Activated T-helper 1 cell treated with anti-CD3 and anti-CD28 coated beads, Interleukin-12 subunit alpha, Interleukin-12 subunit beta, Interleukin-2, Interleukin-4 antibody, amounts not matched to agents 30 ng/mL and 10 ng/mL and 1 ng/mL, durations not matched to agents 14 hours and 24 hours and 36 hours (primary cell): ENCODE results near the gene DOCK4. TPM values are rescaled to one million over a fixed set of nuclear protein-coding genes. Genes with fewer than 3 reads are reported as not detected.

Experiments used
- DNase-seq: peaks from one replicate; pipeline ENCODE4 v3.0.0; 2021; ENCODE audit warnings: low spot score
- H3K27ac Mint-ChIP-seq: one replicate; pipeline ENCODE4 v1.8.0; 2021; ENCODE audit warnings: mild to moderate bottlenecking, mixed read lengths
- H3K27me3 Mint-ChIP-seq: one replicate; pipeline ENCODE4 v1.8.0; 2022; ENCODE audit warnings: mild to moderate bottlenecking, moderate library complexity, mixed read lengths; ENCODE audit not compliant: insufficient read depth
- H3K36me3 Mint-ChIP-seq: one replicate; pipeline ENCODE4 v1.8.0; 2021; ENCODE audit warnings: low read depth, mixed read lengths
- H3K4me1 Mint-ChIP-seq: one replicate; pipeline ENCODE4 v1.8.0; 2021; ENCODE audit warnings: low read depth, mixed read lengths
- H3K4me3 Mint-ChIP-seq: one replicate; pipeline ENCODE4 v1.8.0; 2021; ENCODE audit warnings: mild to moderate bottlenecking, moderate library complexity, mixed read lengths
- H3K9me3 Mint-ChIP-seq: one replicate; pipeline ENCODE4 v1.8.0; 2021; ENCODE audit warnings: mixed read lengths
- intact Hi-C: fragments of 100-400 bp; cut with micrococcal nuclease; formaldehyde crosslinking; loops from one replicate; pipeline ENCODE4 v1.15.1; 2024
- total RNA-seq: library from RNA; stranded (reverse); gene quantifications from 2 replicates; pipeline ENCODE4 v1.2.3, GENCODE V29; 2022

Gene DOCK4
- total RNA-seq, 1 donor from 2014 or later: 0.31 TPM

DNA sequence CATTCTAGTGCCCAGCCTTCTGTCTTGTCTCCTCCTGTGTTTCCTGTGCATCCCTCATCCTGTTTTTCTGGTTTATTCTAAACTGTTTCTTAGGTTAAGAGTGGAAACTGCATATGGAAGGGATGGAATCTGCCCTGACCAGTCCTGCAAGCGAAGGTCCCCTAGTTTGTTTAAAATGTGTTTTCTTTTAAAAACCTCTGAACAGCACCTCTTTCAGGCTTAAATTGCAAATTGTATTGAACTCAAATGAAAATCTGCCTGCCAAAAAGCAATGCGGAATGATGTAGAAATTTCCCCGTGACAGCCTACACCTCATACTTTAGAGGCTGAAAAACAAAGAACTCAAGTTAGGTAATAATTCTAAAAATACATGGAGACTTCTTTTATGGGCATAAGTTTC is 421.1 kb downstream of the DOCK4 start:
- no peak for DNase-seq
- no peak overlapping the region for H3K4me3 Mint-ChIP-seq
- H3K9me3 Mint-ChIP-seq: no peaks in the 10 kb centered on the region
- no peaks in the 10 kb centered on the region for H3K36me3 Mint-ChIP-seq
- intact Hi-C loops: no loop called here
- no peak overlapping the region for H3K27ac Mint-ChIP-seq
- H3K4me1 Mint-ChIP-seq: no peaks in the 10 kb centered on the region
- H3K27me3 Mint-ChIP-seq: no peaks in the 10 kb centered on the region

DNA sequence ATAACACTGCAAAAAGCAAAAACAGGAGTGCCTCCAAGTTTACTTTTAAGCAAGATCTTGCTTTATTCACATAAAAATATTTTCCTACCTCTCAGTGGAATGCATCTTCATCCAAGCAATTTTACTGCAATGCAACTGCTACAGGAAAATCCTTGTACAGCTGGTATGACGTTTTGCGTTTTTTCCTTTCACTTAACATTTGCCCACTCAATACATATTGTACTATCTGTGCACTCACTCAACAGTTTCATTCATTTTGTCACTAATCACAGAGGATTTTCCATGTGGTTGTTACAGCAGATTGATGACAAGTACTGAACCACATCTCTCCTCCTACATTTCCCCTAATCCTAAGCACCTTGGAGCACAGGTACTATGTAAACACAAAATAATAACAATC is 421.9 kb downstream of the DOCK4 start:
- intact Hi-C loops: no loop called here
- Mint-ChIP-seq H3K4me1 (no peaks in the 10 kb centered on the region), H3K36me3 (no peaks in the 10 kb centered on the region), H3K9me3 (no peaks in the 10 kb centered on the region), H3K27ac (no peak overlapping the region), H3K4me3 (no peak overlapping the region), H3K27me3 (no peaks in the 10 kb centered on the region)
- no peak for DNase-seq

DNA sequence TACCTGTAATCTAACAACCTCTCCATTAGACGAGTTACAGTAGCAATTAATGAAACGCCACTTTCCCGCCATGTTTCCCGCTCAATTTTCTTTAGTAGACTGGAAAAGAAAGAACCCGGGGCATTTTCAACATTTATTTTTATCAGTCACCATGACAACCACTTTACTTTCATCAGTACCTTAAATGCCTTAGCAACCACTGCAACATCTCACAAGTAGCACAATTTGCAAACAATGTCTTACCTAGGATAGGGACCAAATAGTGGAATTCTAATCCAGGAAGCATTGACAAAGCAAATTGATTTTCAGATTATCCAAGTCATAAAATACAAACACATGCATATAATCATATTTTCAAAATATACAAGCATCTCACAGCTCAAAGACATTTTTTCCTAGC is 422.3 kb downstream of the DOCK4 start:
- DNase-seq: no peak
- no peak overlapping the region for H3K27ac Mint-ChIP-seq
- no peaks in the 10 kb centered on the region for H3K27me3 Mint-ChIP-seq
- intact Hi-C loops: no loop called here
- H3K9me3 Mint-ChIP-seq: no peaks in the 10 kb centered on the region
- no peak overlapping the region for H3K4me3 Mint-ChIP-seq
- H3K4me1 Mint-ChIP-seq: no peaks in the 10 kb centered on the region
- no peaks in the 10 kb centered on the region for H3K36me3 Mint-ChIP-seq

DNA sequence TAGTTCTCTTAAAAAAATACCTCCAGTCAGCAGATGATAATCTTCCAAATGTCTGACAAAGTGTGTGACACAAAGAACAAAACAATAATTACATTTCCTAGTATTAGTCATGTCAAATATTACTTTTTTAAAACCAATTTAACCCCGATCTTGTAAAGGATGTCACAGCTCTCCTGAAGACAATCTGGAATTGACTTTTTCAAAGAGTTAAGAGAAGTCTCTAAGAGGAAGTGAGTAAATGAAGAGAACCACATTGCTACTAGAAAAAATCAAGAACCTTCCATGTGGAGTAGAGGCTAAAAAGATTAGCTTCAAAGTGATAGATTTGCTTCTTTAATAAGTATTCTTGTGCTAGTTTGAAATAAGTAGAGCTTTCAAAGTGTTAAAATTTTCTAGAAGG is 425.7 kb downstream of the DOCK4 start:
- H3K9me3 Mint-ChIP-seq: no peaks in the 10 kb centered on the region
- no peaks in the 10 kb centered on the region for H3K27me3 Mint-ChIP-seq
- H3K4me1 Mint-ChIP-seq: no peaks in the 10 kb centered on the region
- intact Hi-C loops: no loop called here
- H3K27ac Mint-ChIP-seq: no peak overlapping the region
- H3K36me3 Mint-ChIP-seq: no peaks in the 10 kb centered on the region
- no peak for DNase-seq
- no peak overlapping the region for H3K4me3 Mint-ChIP-seq

DNA sequence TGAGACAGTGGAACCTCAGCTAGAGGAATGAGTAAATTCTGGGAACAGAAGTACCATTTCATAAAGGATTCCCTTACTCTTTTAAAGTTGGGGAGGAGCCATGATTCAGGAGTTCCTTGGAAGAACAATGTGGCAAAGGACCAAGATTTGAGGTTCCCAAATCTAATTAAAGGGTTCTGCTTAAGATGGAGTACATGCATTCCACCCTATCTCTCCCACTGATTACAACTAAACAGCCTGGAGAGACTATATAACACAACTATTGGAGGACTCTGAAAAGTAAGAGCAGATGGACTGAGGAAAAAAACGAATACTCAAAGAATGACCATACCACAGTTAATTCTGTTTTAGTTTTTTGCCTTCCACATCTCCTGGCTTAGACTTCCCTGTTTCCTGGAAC is 431.0 kb downstream of the DOCK4 start:
- H3K9me3 Mint-ChIP-seq: no peaks in the 10 kb centered on the region

DNA sequence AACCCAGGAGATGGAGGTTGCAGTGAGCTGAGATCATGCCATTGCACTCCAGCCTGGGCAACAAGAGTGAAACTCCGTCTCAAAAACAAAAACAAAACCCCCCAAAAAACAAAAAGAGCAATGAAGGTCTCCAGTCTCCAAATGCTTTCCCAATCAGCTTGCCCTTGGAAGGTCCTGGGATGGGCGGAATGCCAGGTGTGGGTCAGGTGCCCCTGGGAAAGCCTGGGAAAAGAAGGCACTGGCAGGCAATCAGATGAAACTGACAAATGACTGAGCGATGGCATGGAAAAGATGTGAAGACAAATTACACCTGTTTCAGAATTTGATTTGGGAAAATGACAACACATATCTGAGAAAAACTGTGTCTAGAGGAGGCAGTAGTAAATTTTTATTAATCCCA is 433.5 kb downstream of the DOCK4 start:
- intact Hi-C loops: no loop called here
- Mint-ChIP-seq H3K4me3 (no peak overlapping the region), H3K4me1 (no peaks in the 10 kb centered on the region), H3K27ac (no peak overlapping the region), H3K36me3 (no peaks in the 10 kb centered on the region), H3K27me3 (no peaks in the 10 kb centered on the region), H3K9me3 (no peaks in the 10 kb centered on the region)
- DNase-seq: no peak

More for the DNA sequence above, 431.0 kb downstream of the DOCK4 start:
- H3K27ac Mint-ChIP-seq: no peak overlapping the region
- H3K4me3 Mint-ChIP-seq: no peak overlapping the region
- no peaks in the 10 kb centered on the region for H3K27me3 Mint-ChIP-seq
- intact Hi-C loops: no loop called here
- H3K36me3 Mint-ChIP-seq: no peaks in the 10 kb centered on the region
- no peak for DNase-seq
- H3K4me1 Mint-ChIP-seq: no peaks in the 10 kb centered on the region

DNA sequence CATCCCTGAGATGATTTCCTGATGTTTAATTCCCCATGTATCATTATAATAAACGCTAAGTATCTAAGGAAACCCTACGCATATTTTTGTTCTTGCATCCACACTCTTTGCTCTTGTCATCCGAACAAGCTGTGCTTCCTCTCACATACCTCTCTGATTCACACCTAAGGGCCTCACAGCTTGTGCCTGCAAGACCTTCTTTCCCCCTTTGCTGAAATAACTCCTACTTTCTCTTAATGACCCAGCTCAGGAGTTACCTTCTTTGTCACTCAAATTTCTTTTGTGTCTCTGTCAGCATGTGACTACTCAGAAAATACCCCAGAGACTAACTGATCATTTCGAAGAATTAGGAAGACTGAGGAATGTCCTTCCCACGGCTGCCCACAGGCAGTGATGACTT is 434.6 kb downstream of the DOCK4 start:
- DNase-seq: no peak
- intact Hi-C loops: no loop called here
- no peaks in the 10 kb centered on the region for H3K4me1 Mint-ChIP-seq
- no peaks in the 10 kb centered on the region for H3K27me3 Mint-ChIP-seq
- no peak overlapping the region for H3K27ac Mint-ChIP-seq
- H3K36me3 Mint-ChIP-seq: no peaks in the 10 kb centered on the region
- H3K9me3 Mint-ChIP-seq: no peaks in the 10 kb centered on the region
- no peak overlapping the region for H3K4me3 Mint-ChIP-seq

DNA sequence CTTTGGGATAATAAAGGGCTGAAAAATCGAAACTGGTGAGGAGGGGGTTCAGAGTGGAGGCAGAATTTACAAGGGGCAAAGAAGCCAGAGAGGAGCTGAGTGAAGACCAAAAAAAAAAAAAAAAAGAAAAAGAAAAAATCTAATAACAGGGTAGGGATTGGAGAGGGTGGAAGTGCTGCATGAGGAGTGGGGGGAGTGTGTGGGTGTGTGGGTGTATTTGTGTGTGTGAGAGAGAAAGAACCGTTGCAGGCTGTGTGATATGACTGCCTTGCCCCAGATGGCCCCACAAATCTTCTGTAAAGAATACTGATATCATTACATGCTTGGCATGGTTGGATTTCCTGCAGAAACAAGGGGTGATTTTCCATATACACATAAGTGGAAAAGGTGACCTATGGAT is 436.1 kb downstream of the DOCK4 start:
- no peaks in the 10 kb centered on the region for H3K4me1 Mint-ChIP-seq
- DNase-seq: no peak
- no peaks in the 10 kb centered on the region for H3K36me3 Mint-ChIP-seq
- no peaks in the 10 kb centered on the region for H3K9me3 Mint-ChIP-seq
- no peaks in the 10 kb centered on the region for H3K27me3 Mint-ChIP-seq
- intact Hi-C loops: no loop called here
- H3K4me3 Mint-ChIP-seq: no peak overlapping the region
- no peak overlapping the region for H3K27ac Mint-ChIP-seq

DNA sequence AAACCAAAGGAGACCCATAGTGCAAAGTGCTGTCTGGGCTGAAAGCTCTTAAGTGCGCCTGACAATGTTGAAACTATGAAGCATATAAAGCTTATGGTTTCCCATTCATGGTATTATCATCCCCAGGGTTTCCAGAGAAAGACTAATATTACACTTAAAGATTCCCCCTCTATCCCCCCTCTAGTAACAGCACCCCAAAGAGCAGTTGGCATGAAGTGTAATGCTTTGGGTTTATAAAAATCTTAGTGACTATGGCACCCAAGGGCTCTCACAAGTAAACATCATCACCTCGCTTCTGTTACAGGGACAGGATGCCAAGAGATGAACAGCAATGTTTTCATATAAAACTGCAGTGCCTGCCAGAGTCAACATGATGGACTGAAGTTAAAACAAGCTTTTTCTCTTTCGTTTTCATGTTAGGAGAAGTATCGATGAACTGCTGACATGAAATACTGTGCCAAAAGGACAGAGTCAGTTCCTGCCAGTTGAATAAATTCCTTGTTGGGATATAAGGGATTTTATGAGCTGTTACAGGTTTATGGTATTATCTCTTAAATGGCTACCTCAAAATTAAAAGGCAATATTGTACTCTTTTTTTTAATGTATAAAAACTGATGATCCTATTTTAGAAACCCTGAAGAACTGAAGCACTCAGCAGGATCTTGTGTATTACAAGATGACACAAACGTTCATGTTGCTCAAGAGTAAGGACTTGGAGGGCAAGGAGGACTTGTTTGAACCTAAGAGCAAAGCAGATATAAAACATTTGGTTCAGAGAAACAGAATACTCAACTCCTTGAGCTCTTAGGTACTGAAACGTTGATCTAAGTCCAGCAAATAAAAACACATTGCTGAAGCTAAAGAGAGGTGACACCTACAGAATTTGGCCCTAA is 440.2 kb downstream of the DOCK4 start:
- intact Hi-C loops: no loop called here
- H3K4me1 Mint-ChIP-seq: no peaks in the 10 kb centered on the region
- no peaks in the 10 kb centered on the region for H3K27me3 Mint-ChIP-seq
- H3K27ac Mint-ChIP-seq: no peak overlapping the region
- no peaks in the 10 kb centered on the region for H3K9me3 Mint-ChIP-seq
- no peak overlapping the region for H3K4me3 Mint-ChIP-seq
- H3K36me3 Mint-ChIP-seq: no peaks in the 10 kb centered on the region
- no peak for DNase-seq

DNA sequence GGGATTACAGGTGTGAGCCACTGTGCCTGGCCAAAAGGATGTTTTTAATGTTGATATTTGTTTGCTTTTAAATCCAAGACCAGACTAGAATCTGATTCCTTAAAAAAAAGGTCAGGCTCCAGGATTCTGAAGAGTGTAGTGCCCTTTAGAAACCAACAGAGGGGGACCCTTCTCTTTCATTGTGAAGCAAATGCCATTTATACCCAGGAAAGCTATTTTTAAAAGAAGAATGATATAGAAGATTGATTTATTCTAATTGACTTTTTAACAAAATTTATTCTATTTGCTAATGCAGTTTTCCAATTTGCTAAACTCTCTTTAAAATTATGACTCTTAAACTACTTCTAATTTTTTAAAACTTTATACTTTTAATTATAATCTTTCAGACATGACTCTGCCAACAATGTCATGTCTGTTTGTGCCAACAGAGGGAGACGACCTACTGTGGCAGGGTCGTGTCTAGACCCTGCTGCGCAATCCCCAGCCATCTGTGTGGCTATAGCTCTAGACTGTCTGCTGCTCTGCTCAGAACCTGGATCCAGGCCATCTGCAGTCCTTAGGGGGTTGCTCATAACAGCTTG is 442.9 kb downstream of the DOCK4 start:
- H3K9me3 Mint-ChIP-seq: no peaks in the 10 kb centered on the region
- DNase-seq: no peak
- no peak overlapping the region for H3K27ac Mint-ChIP-seq
- intact Hi-C loops: no loop called here
- H3K36me3 Mint-ChIP-seq: no peaks in the 10 kb centered on the region
- H3K4me1 Mint-ChIP-seq: no peaks in the 10 kb centered on the region
- H3K27me3 Mint-ChIP-seq: peaks cover 5% of the 10 kb centered on the region
- no peak overlapping the region for H3K4me3 Mint-ChIP-seq

DNA sequence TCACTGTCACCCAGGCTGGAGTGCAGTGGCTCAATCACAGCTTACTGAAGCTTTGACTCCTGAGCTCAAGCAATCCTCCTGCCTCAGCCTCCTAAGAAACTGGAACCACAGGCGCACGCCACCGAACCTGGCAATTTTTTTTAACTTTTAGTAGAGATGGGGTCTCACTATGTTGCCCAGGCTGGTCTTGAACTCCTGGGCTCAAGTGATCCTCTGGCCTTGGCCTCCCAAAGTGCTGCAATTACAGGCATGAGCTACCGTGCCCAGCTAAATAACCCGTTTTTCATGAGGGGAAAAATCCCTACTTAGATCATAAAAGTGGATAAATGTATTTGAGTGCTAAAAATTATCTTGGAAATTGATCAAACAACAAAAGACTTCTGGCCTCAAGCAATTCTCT is 443.4 kb downstream of the DOCK4 start:
- peaks cover 5% of the 10 kb centered on the region for H3K27me3 Mint-ChIP-seq
- H3K4me1 Mint-ChIP-seq: no peaks in the 10 kb centered on the region
- H3K36me3 Mint-ChIP-seq: no peaks in the 10 kb centered on the region
- no peak overlapping the region for H3K27ac Mint-ChIP-seq
- intact Hi-C loops: no loop called here
- H3K9me3 Mint-ChIP-seq: no peaks in the 10 kb centered on the region
- no peak overlapping the region for H3K4me3 Mint-ChIP-seq
- DNase-seq: no peak

DNA sequence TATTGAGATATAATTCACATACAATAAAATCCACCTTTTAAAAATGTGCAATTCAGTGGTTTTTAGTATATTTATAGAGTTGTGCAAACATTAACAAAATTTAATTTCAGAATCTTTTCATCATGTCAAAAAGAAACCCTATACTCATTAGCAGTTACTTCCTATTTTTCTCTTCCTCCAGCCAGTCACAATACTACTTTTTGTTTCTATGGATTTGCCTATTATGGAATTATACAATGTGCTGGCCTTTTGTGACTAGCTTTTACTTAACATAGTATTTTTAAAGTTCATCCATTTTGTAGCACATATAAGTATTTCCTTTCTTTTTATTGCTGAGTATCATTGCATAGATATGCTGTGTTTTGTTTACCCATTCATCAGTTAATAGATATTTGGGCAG is 444.0 kb downstream of the DOCK4 start:
- intact Hi-C loops: no loop called here
- Mint-ChIP-seq H3K27me3 (peaks cover 5% of the 10 kb centered on the region), H3K9me3 (no peaks in the 10 kb centered on the region), H3K4me1 (no peaks in the 10 kb centered on the region), H3K27ac (no peak overlapping the region), H3K4me3 (no peak overlapping the region), H3K36me3 (no peaks in the 10 kb centered on the region)
- no peak for DNase-seq

DNA sequence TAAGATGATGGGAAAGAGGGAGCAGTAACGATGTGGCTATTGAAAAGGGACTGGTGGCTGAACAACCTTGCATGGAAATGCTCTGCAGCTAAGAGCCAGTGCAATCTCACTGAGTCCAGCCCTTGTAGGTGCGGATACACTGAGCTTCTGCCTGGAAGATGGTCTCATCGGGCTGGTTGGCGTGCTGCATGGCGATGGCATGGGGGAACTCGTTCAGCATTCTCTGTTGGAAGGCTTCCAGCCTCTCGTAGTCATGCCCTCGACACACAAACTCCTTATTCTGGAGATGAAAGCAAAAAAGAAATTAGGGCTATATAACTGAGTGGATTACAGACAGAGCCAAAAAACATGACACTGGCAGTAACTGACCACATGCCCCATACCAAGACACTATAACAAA is 446.2 kb downstream of the DOCK4 start:
- Mint-ChIP-seq H3K27me3 (peaks cover 8% of the 10 kb centered on the region), H3K27ac (no peak overlapping the region), H3K4me1 (no peaks in the 10 kb centered on the region), H3K4me3 (no peak overlapping the region), H3K9me3 (no peaks in the 10 kb centered on the region), H3K36me3 (no peaks in the 10 kb centered on the region)
- intact Hi-C loops: no loop called here
- no peak for DNase-seq
